ENCODE results near the gene PITX1.
"Not testable (repeated sequence)": the region's sequence is repeated elsewhere in the genome, so short reads cannot be mapped to it uniquely, and the experiment has no call there.

PITX1 gene

DNA sequence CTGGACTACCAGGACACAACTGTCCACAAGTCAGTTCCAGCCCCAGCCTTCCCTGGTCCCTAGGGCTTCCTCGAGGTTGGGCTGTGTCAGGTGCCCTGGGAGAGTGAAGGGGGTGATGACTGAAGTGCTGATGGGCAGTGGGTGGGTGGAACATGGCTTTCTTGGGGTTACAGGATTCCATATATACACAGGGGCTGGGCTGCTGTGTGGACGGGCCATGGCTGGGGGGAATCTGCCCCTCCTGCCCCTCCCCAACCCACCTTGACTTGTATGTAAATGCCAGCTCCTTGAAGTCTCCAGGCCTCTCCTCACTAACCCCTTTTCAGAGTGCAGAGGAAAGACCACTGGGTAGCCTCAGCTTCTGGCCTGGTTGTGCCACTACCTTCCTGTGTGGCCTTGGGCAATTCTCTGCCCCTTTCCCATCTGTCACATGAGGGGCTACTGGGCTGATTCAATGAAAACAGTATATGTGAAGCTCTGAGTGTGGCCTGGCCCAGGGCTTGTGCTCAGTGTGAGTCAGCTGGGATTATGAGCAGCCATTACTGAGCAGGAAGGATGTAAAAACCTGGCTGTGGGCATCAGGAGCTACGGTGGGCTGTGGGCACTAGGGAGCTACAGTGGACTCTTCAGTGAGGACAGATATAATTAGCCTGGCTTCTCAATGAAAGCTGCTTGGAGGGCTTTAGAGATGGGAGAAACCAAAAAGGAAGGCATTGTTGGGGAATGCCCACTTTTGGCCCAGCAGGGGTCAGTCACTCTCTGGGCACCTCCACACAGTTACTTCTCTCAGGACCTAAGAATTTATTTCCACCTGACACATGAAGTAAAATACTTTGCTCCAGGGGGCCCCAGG, 23.3 kb downstream of the PITX1 start:
- no peak for DNase-seq

GRCh38 chr5:135009736-135010501, 24.1 kb downstream of the PITX1 start:
- no peak for DNase-seq

GRCh38 chr5:135008981-135009735, 24.9 kb downstream of the PITX1 start:
- no peak for DNase-seq

DNA sequence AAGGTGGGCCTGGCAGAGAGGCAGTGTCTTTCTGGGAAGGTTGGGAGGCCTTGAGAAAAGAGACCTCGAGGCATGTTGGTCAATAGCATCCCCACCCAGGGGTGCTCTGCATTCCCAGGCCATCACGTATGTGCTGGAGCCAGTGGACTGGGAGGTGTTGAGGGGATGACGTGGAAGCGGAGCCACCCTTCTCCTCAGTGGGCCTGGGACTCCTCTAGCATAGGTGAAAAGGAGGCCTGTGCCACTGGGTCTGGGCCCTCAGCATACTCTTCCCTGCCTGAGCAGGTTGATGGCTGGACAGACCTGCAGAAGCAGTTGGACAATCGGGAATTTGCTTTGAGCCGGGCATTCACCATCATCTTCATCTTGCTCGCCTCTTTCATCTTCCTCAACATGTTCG, 25.5 kb downstream of the PITX1 start:
- DNase-seq, result no peak

DNA sequence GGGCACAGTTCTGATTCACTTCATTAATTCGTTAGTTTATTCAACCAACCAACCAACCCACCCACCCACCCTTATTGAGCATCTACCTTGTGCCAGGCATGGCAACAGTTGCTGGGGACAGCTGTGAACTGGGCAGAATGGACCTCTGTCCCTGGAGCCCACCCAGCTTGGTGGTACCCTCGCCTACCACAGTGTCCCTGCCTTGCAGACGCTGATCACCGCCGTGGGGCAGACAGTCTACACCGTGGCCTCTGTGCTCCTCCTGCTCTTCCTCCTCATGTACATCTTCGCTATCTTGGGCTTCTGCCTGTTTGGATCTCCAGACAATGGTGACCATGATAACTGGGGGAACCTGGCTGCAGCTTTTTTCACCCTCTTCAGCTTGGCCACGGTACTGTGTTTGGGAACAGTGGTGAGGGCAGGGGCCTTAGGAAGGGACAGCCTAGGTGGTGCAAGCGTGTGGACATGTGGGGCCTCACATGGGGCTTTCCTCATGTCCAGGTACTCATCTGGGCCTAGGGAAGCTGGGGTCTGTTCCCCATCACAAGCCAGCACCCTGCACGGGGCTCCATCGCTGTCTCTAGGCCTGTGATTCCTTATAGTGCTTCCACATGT, 26.2 kb downstream of the PITX1 start:
- no peak for DNase-seq

DNA sequence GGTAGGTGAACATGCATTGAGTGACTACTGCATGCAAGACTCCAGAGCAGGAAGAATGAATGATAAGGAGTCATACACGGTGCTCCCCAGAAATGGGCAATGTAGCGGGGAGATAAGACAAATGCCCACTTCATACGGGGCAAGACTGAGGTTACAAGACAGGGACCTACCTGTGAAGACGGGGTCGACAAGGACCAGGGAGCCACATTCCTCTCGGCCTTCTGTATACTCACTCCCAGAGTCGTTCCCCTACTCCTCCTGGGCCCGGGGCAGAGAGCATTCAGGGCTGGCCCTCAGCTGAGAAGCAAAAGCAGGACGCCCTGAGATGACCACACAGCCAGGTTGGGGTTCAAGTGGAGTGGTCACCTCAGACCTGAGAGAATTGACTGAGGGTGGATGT, 26.7 kb downstream of the PITX1 start:
- no peak for DNase-seq

GRCh38 chr5:135005076-135005475, 29.0 kb downstream of the PITX1 start:
- no peak for DNase-seq

DNA sequence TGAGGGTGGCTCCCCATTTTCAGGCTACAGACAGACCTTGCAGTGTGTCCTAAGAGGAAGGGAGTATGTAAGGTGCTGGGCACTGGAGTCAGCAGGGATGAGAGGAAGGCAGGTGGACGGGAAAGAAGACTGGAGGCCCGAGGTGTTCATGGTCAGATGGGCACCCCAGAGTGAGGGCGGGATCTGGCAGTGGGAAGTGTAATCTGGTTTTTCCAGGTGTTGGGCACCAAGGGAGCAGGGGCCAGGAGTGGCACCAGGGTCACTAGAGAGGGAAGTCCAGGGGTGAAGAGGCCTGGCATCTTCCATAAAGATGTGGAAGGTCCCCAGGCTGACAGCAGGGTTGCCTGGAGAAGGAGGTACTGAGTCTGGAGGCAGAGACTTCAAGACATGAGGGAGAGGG, 29.7 kb downstream of the PITX1 start:
- no peak for DNase-seq

DNA sequence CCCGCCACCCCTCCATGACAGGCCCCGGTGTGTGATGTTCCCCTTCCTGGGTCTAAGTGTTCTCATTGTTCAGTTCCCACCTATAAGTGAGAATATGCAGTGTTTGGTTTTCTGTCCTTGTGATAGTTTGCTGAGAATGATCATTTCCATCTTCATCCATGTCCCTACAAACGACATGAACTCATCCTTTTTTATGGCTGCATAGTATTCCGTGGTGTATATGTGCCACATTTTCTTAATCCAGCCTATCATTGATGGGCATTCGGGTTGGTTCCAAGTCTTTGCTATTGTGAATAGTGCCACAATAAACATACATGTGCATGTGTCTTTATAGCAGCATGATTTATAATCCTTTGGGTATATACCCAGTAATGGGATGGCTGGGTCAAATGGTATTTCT, 36.0 kb downstream of the PITX1 start:
- DNase-seq, result not testable (repeated sequence)

- no peak for DNase-seq
Observed at GRCh38 chr5:134997015-134997414, 37.0 kb downstream of the PITX1 start.

GRCh38 chr5:134995850-134996402, 38.1 kb downstream of the PITX1 start:
- no peak for DNase-seq

- DNase-seq, result no peak
Observed at GRCh38 chr5:134994560-134995156, 39.4 kb downstream of the PITX1 start.

GRCh38 chr5:134993161-134993560, 40.9 kb downstream of the PITX1 start:
- DNase-seq, result no peak

DNA sequence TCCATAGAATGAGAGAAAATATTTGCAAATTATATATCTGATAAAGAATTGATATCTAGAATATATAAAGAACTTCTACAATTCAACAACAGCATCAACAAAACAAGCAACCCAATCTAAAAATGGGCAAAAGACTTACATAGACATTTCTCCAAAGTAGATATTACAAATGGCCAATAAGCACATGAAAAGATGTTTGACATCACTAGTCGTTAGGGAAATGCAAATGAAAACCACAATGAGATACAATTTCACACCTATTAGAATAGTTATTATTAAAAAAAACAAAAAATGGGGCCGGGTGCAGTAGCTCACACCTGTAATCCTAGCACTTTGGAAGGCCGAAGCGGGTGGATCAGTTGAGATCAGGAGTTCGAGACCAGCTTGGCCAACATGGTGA, 41.9 kb downstream of the PITX1 start:
- no peak for DNase-seq

- not testable (repeated sequence) for DNase-seq
Observed at GRCh38 chr5:134990183-134990582, 43.8 kb downstream of the PITX1 start.

- no peak for DNase-seq
Observed at GRCh38 chr5:134989266-134989830, 44.7 kb downstream of the PITX1 start.

- DNase-seq, result no peak
Observed at GRCh38 chr5:134982230-134982629, 51.8 kb downstream of the PITX1 start.

- no peak for DNase-seq
Observed at GRCh38 chr5:134979416-134979815, 54.6 kb downstream of the PITX1 start.

Measured in nucleus accumbens (tissue), 56 donors.